Muscle of arm (tissue), 12 donors: Measurements from ENCODE around the gene EVA1B. TPM values are rescaled to one million over a fixed set of nuclear protein-coding genes. Genes with fewer than 3 reads are reported as not detected.
A peak's percentile ranks its signal among the peaks of the same experiment; 100 is the strongest.

Experiments
- DNase-seq: peaks from one replicate; pipeline ENCODE4 v3.0.0-alpha.2; 2013
- polyA plus RNA-seq, 12 donors: library from polyadenylated mRNA; unstranded; fragments of 120-200 nt; gene quantifications; one replicate each; pipeline ENCODE4 v1.2.1, GENCODE V29; 2013; ENCODE audit not compliant: insufficient read length in 12 of 12

The EVA1B gene
- polyA plus RNA-seq, 12 donors: 10.8 to 88.1 (median 23.4) TPM; not detected in 1

DNA sequence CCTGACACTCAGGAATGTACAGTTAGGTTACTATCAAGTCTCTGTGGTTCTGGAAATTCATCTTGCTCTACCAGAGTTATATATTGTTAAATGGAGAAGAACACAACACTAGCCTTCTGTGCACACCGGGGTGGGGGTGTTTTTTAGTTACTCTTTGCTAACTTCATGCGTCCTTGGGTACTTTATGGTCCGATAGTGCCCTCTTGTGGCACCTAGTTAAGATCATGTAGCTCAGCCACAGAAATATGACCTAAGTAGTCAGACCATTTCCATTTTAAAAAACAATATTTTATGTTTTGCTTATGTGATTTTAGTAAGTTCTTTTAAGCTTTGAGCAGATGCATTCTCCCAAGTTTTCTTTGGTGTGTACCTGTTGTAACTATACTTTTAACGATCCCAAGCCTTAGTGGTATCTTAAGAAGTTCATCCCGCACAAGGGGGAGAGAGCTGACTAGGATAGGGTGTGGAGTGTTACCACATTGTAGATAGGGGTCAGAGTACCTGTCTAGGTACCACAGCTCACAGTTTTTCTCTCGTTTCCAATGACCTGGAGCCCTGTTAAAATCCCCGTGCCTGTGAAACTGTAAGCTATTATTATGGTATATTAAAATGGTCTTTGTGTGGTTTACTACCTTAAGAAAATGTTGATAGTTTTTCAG lies 37.9 kb downstream of the EVA1B start:
- DNase-seq: peak; percentile 87

GRCh38 chr1:36284517-36284916 lies 38.9 kb downstream of the EVA1B start:
- no peak for DNase-seq

- no peak for DNase-seq
These were observed 39.4 kb downstream of the EVA1B start for GRCh38 chr1:36284061-36284460.

- no peak for DNase-seq
These were observed 43.6 kb downstream of the EVA1B start for GRCh38 chr1:36279789-36280296.

GRCh38 chr1:36279110-36279788 lies 44.2 kb downstream of the EVA1B start:
- no peak for DNase-seq

GRCh38 chr1:36276688-36277087 lies 46.8 kb downstream of the EVA1B start:
- DNase-seq: no peak

DNA sequence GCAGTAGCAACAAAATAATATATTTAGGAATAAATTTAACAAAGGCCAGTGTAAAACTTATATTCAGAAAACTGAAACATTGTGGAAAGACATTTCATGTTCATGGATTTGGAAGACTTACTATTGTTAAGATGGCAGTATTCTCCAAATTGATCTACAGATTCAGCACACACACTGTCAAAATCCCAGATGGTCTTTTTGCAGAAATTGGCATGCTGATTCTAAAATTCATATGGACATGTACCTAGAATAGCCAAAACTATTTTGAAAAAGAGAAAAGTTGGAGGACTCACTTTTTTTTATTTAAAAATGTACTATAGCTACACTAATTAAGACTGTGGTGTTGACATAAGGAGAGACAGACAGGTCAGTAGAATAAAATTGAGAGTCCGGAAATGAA lies 49.2 kb downstream of the EVA1B start:
- no peak for DNase-seq

DNA sequence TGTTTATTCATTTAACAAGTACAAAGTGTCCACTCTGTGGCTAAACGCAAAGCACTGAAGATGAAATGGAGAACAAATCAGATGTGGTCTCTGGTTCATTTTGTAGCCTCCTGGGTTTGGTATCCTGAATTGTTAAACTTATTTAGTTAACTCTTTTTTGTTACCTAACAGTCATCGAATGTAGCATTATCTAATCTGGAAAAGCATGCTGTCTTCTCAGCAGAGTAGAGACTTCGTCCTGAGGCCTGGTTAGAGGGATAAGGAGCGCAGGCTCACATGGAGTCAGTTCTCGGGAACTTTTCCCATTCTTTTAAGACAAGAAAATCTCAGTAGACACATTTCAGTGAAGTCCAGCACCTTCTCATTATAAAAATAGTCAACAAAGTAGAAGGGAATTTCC lies 50.4 kb downstream of the EVA1B start:
- no peak for DNase-seq

Other genes starting within 250 kb of the EVA1B start
- gene TEKT2, start 239.6 kb downstream of the EVA1B start, polyA plus RNA-seq: 1 to 10 TPM in 1 of 12 donors, under 1 TPM in 9, not detected in 2; 0.16 to 1.4 (median 0.40) TPM
- 10 to 100 TPM in 11 of 12 donors, not detected in 1; 17.2 to 28.5 (median 24.1) TPM for gene ADPRS, start 234.8 kb downstream of the EVA1B start, polyA plus RNA-seq
- gene COL8A2, start 198.4 kb downstream of the EVA1B start, polyA plus RNA-seq: 10 to 100 TPM in 6 of 12 donors, 1 to 10 TPM in 5, not detected in 1; 6.3 to 19.9 (median 11.1) TPM
- gene TRAPPC3, start 174.2 kb downstream of the EVA1B start, polyA plus RNA-seq: 10 to 100 TPM in 11 of 12 donors, not detected in 1; 25.8 to 46.5 (median 38.1) TPM
- gene MAP7D1, start 167.5 kb downstream of the EVA1B start, polyA plus RNA-seq: 100 to 1,000 TPM in 11 of 12 donors, not detected in 1; 110 to 204 (median 130) TPM
- 100 to 1,000 TPM in 8 of 12 donors, 10 to 100 TPM in 3, not detected in 1; 96.0 to 157 (median 105) TPM for gene THRAP3, start 99.2 kb downstream of the EVA1B start, polyA plus RNA-seq
- gene SH3D21, start 17.3 kb downstream of the EVA1B start, polyA plus RNA-seq: 10 to 100 TPM in 2 of 12 donors, 1 to 10 TPM in 9, not detected in 1; 2.1 to 16.8 (median 3.0) TPM
- gene STK40, start 62.3 kb upstream of the EVA1B start, polyA plus RNA-seq: 10 to 100 TPM in 11 of 12 donors, not detected in 1; 19.5 to 28.2 (median 22.1) TPM
- gene LSM10, start 74.3 kb upstream of the EVA1B start, polyA plus RNA-seq: 10 to 100 TPM in 11 of 12 donors, not detected in 1; 18.8 to 29.3 (median 20.7) TPM
- 10 to 100 TPM in 1 of 12 donors, 1 to 10 TPM in 10, not detected in 1; 4.1 to 21.7 (median 6.1) TPM for gene OSCP1, start 126.8 kb upstream of the EVA1B start, polyA plus RNA-seq
- gene MRPS15, start 140.7 kb upstream of the EVA1B start, polyA plus RNA-seq: 1,000 to 10,000 TPM in 1 of 12 donors, 10 to 100 TPM in 11; 55.9 to 1,514 (median 59.1) TPM
- 10 to 100 TPM in 1 of 12 donors, 1 to 10 TPM in 9, not detected in 2; 2.0 to 11.8 (median 2.8) TPM for gene CSF3R, start 159.3 kb upstream of the EVA1B start, polyA plus RNA-seq